Breast epithelium (tissue), 3 donors: ENCODE measurements around the gene ARHGDIB.

ENCODE experiments used
- CTCF ChIP-seq, 3 donors: fragments of 450-650 bp; IDR thresholded peaks; one replicate each; pipeline ENCODE4 v1.5.1; 2016 to 2017; ENCODE audit warnings: antibody characterized with exemption in 3 of 3, mild to moderate bottlenecking in 3 of 3, moderate library complexity in 3 of 3
- POLR2A ChIP-seq: fragments of 450-650 bp; IDR thresholded peaks from one replicate; pipeline ENCODE4 v1.6.1; 2016; ENCODE audit warnings: antibody characterized with exemption, mild to moderate bottlenecking, moderate library complexity

DNA sequence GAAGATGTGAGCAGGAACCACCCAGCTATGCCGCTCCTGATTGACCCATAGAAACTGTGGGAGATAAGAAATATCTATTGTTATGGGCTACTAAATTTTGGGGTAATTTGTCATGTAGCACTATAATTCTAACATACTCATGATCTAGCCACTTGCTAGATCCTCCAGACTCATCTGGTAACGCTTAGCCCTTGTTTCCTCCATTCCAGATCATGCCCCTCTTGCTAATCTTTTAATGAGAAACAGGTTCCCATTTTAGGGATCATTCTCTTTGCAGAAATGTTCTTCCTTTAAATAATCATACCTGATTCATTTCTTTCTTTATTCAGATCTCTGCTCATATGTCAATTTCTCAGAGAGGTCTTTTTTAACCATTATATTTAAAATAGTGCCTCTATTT is 3.8 kb upstream of the ARHGDIB start:
- TF ChIP-seq CTCF (IDR thresholded peaks at IDR 0.05) (no peak), POLR2A (no peak)
